ENCODE data around the gene AQP11.
"Not testable (repeated sequence)": the region's sequence is repeated elsewhere in the genome, so short reads cannot be mapped to it uniquely, and the experiment has no call there.

AQP11 gene

GRCh38 chr11:77593883-77594282 lies 4.1 kb downstream of the AQP11 start:
- no peak for DNase-seq

GRCh38 chr11:77596626-77597025 lies 6.9 kb downstream of the AQP11 start:
- ATAC-seq (no peak), DNase-seq (no peak)

More at GRCh38 chr11:77593883-77594282, 4.1 kb downstream of the AQP11 start:
- ATAC-seq = no peak

GRCh38 chr11:77598195-77598594 lies 8.4 kb downstream of the AQP11 start:
- ATAC-seq (no peak), DNase-seq (no peak)

GRCh38 chr11:77602381-77603088 lies 12.8 kb downstream of the AQP11 start:
- DNase-seq (no peak), ATAC-seq (no peak)

GRCh38 chr11:77604281-77604680 lies 14.5 kb downstream of the AQP11 start:
- ATAC-seq (no peak), DNase-seq (no peak)

GRCh38 chr11:77609234-77609633 lies 19.5 kb downstream of the AQP11 start:
- ATAC-seq (no peak), DNase-seq (no peak)

GRCh38 chr11:77611921-77612320 lies 22.2 kb downstream of the AQP11 start:
- ATAC-seq = no peak

GRCh38 chr11:77617892-77618291 lies 28.1 kb downstream of the AQP11 start:
- DNase-seq (no peak), ATAC-seq (no peak)

More at GRCh38 chr11:77611921-77612320, 22.2 kb downstream of the AQP11 start:
- DNase-seq = no peak

- ATAC-seq = no peak
- no peak for DNase-seq
Observed at GRCh38 chr11:77619576-77620198, 29.9 kb downstream of the AQP11 start.

GRCh38 chr11:77630157-77630710 lies 40.5 kb downstream of the AQP11 start:
- no peak for ATAC-seq
- no peak for DNase-seq

GRCh38 chr11:77633926-77634325 lies 44.2 kb downstream of the AQP11 start:
- not testable (repeated sequence) for ATAC-seq, DNase-seq

GRCh38 chr11:77636731-77637344 lies 47.1 kb downstream of the AQP11 start:
- ATAC-seq (no peak), DNase-seq (no peak)

- DNase-seq = peak; percentile 85
- ATAC-seq = peak; percentile 99
Observed at GRCh38 chr11:77637345-77638165, 47.8 kb downstream of the AQP11 start, which contains the start of gene CLNS1A. TSS of gene CLNS1A (minus strand) at chr11:77637794. CDS start at chr11:77637714, 80 bp downstream.

- DNase-seq (no peak), ATAC-seq (no peak)
Observed at GRCh38 chr11:77642228-77642627, 52.5 kb downstream of the AQP11 start.

GRCh38 chr11:77644887-77645286 lies 55.1 kb downstream of the AQP11 start:
- no peak for ATAC-seq
- DNase-seq = no peak

- ATAC-seq = no peak
- DNase-seq = no peak
Observed at GRCh38 chr11:77647654-77648305, 58.0 kb downstream of the AQP11 start.

- DNase-seq (no peak), ATAC-seq (no peak)
Observed at GRCh38 chr11:77650123-77650522, 60.4 kb downstream of the AQP11 start.

GRCh38 chr11:77654770-77655434 lies 65.1 kb downstream of the AQP11 start:
- ATAC-seq (no peak), DNase-seq (no peak)

- DNase-seq (no peak), ATAC-seq (no peak)
Observed at GRCh38 chr11:77656362-77656761, 66.6 kb downstream of the AQP11 start.

- DNase-seq (no peak), ATAC-seq (no peak)
Observed at GRCh38 chr11:77658213-77659013, 68.7 kb downstream of the AQP11 start.
